NCI-H146 (cell line): ENCODE data around the gene SHMT2.

ENCODE experiments used
- DNase-seq: peaks from one replicate; lab custom pipeline; 2025; lab: John Stamatoyannopoulos, UW

SHMT2 gene

DNA sequence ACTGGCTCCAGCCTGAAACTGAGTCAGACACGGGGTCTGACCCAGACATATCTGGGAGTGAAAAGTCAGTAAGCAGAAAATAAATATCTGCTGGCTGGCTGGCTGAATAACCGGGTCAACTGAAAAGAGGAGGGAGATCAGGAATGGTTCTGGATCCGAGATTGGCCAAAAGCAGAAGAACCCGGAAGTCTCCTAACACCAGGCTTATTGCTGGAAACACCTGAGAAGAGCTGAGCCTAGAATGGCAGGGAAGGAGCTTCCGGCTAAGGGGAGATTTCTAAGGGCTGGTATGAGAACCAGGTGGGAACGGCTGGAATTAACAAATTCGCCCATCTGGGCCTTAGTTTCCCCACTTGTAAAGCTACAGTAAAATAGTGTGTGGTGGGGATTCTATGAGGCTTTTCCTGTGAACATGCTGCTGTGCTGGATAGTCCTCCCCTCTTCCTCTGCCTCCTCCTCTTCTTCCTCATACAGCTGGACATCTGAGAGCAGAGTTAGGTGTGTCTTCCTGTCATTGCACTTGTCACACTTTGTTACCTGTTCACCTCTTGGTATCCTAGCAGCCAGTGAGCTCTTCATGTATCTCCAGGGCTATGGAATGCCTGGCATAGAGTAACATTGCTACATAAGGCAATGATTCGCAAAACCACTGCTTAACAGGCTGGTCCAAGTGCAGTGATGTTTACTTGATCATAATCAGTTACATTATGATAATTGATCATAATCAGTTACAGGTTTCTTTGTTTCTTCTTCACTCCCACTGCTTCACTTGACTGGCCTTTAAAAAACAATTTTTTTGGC lies 2.0 kb upstream of the SHMT2 start:
- peak; percentile 60 for DNase-seq

DNA sequence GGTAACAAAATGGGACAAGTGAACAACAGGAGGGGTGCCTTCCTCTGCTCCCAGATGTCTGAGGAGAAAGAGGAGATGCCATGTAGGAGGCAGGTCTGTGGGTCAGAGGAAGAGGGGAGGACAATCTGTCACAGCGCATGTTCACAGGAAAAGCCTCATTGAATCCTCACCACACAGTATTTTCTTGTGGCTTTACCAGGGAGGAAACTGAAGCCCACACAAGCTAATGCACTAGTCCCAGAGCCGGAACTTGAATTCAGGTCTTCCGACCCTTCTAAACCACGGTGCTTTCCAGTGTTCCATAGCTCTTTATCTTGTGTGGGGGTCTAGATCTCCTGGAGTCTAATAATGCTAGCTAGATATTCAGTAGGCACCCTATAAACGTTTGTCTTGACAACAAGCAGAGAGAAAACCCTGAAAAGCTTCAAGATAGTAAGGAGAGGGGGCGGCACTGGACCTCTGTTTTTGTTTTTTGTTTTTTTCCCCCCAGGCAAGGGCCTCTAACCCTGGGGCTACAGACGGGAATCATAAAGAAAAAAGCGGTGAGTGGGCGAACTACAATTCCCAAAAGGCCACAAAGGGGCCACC lies 371 bp upstream of the SHMT2 start:
- no peak for DNase-seq

DNA sequence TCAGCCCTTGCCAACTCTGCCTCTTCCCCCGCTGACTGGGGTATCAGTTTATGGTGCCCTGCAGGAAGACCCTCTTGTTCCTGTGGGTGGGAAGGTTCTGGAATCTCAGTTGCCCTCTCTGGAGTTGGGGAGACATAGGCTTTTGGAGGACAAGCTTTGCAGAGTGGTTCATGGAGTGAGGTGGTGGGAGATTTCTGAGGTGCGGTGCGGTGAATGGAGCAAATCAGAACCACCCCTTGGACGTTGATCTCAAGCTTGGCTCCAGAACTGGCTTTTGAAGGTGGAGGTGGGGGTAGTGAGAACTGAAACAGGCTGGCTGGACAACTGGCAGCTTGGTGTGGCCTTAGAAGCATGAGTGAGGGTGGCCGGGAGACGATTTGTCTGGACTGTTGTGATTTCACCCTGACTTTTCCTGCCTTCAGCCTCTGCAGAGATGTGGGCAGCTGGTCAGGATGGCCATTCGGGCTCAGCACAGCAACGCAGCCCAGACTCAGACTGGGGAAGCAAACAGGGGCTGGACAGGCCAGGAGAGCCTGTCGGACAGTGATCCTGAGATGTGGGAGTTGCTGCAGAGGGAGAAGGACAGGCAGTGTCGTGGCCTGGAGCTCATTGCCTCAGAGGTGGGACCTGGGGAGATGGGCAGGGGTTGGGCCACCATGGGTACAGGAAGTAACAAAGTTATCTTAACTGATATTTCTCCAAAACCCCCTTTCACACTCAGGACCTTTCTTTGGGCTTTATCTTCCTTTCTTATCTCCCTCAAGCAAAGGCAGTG lies 1.1 kb downstream of the SHMT2 start:
- no peak for DNase-seq

DNA sequence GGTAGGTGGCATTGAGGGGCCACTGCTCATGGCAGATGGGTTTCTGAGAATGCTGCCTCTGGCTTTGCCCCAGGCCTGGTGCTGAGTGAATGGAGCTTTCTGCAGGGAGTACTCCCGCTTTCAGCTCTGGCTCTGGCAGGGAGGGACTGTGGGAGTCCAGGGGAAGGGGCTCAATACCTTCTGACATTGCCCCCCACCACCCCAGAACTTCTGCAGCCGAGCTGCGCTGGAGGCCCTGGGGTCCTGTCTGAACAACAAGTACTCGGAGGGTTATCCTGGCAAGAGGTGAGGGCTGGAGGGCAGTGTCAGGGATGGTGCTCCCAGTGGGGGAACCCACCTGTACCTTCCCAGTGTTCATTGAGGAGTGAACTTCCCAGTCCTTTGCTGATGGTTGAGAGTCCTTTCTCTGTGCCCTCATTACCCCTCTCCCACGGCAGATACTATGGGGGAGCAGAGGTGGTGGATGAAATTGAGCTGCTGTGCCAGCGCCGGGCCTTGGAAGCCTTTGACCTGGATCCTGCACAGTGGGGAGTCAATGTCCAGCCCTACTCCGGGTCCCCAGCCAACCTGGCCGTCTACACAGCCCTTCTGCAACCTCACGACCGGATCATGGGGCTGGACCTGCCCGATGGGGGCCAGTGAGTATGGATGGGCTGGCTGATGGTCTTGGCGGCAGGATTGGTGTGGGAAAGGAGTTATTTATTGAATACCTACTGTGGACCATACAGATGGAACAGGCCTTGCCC lies 1.9 kb downstream of the SHMT2 start:
- DNase-seq: no peak

DNA sequence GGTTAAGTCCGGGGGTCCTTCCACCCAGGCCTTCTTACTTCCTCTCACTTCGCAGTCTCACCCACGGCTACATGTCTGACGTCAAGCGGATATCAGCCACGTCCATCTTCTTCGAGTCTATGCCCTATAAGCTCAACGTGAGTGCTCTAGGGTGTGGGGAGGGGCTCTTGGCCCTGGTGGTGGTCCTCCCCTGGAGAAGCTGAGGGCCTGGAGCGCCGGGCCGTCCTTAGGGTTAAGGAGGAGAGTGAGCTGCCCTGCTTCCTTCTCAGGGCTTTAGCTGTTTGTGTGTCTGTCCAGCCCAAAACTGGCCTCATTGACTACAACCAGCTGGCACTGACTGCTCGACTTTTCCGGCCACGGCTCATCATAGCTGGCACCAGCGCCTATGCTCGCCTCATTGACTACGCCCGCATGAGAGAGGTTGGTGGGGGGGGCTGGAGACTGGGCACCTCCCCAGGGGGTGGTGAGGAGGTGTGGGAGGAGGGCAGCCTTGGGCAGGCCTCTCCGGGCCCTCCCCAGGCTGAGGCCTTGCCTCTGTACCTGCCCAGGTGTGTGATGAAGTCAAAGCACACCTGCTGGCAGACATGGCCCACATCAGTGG lies 2.7 kb downstream of the SHMT2 start:
- DNase-seq: no peak

DNA sequence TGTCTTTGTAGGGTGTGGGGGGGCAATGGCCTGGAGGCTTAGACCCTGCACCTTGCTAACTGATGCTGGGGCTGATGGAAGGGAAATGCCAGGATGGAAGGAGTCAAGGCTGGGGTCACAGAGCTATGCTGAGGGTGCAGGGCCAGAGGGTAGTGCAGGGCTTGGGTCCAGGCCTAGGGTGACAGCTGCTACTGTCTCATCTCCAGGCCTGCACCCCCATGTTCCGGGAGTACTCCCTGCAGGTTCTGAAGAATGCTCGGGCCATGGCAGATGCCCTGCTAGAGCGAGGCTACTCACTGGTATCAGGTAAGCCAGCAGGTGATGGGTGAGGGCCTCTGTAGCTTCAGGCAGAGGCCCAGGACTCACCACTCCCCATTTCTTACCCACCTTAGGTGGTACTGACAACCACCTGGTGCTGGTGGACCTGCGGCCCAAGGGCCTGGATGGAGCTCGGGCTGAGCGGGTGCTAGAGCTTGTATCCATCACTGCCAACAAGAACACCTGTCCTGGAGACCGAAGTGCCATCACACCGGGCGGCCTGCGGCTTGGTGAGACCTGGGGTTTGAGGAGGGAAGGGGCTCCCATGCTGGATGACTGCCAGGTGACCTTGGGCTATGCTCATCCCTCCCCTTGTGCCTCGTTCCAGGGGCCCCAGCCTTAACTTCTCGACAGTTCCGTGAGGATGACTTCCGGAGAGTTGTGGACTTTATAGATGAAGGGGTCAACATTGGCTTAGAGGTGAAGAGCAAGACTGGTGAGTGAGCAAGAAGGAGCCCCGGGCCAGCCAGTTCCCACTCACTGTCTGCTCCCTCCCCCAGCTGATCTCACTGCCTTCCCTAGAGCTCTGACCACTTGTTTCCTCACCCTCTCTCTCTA lies 4.1 kb downstream of the SHMT2 start:
- DNase-seq: no peak

DNA sequence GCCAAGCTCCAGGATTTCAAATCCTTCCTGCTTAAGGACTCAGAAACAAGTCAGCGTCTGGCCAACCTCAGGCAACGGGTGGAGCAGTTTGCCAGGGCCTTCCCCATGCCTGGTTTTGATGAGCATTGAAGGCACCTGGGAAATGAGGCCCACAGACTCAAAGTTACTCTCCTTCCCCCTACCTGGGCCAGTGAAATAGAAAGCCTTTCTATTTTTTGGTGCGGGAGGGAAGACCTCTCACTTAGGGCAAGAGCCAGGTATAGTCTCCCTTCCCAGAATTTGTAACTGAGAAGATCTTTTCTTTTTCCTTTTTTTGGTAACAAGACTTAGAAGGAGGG lies 4.7 kb downstream of the SHMT2 start:
- no peak for DNase-seq

DNA sequence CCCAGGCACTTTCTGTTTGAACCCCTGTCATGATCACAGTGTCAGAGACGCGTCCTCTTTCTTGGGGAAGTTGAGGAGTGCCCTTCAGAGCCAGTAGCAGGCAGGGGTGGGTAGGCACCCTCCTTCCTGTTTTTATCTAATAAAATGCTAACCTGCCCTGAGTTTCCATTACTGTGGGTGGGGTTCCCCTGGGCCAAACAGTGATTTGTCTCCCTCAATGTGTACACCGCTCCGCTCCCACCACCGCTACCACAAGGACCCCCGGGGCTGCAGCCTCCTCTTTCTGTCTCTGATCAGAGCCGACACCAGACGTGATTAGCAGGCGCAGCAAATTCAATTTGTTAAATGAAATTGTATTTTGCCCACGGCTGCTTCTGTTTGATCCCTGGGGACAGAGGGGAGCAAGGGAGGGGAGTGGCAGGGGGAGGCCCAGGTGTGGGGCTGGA lies 5.1 kb downstream of the SHMT2 start:
- no peak for DNase-seq

DNA sequence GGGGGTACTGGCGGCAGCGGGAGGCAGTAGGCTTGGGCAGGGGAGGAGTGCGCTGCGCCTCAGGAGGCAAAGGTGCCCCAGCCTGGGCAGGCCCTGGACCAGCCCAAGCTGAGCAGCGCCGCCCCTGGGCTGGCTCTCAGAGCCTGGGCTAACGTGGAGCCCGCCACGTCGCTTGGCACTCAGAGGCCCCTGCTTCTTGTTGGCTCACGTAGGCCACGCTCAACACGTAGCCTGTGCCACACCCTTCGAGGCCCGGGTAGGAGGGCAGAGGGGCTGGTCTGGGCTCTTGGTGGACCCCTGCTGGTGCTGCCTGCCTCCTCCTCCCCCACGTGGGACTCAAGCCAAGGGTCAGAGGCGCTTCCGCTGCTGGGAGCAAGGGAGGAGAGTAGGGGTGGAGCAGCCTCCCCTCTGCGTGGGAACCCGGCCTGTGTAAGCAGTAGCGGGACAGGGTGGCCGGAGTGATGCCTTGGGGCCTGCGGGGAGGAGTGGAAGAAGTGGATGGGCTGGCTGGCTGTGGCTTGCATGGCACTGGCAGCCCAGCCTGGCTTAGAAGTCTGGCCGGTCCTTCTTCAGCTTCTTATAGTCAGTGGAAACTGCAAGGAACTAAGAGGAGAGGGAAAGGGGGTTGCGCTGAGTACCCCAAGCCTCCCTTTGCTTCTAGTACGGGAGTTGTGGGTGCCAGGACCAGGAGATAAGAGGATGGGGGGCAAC lies 5.7 kb downstream of the SHMT2 start:
- no peak for DNase-seq

DNA sequence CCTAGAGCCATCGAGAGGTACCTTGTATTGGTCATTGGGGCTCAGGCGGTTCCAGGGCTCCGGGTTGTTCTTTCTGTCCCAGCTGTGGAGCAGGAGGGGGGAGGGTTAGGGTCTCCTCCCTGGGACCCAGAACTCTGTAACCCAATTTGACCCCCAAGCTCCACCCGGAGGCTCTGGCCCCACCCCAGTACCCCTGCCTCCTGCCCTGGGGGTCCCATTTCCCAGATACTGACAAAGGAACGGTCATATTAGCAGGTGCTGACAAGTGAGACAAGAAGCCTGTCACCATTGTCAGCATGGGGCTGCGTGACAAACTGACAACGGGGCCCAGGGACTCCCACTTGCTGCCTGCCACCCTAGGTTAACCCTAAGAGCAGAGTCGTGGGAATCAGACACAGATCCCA lies 6.2 kb downstream of the SHMT2 start:
- no peak for DNase-seq

DNA sequence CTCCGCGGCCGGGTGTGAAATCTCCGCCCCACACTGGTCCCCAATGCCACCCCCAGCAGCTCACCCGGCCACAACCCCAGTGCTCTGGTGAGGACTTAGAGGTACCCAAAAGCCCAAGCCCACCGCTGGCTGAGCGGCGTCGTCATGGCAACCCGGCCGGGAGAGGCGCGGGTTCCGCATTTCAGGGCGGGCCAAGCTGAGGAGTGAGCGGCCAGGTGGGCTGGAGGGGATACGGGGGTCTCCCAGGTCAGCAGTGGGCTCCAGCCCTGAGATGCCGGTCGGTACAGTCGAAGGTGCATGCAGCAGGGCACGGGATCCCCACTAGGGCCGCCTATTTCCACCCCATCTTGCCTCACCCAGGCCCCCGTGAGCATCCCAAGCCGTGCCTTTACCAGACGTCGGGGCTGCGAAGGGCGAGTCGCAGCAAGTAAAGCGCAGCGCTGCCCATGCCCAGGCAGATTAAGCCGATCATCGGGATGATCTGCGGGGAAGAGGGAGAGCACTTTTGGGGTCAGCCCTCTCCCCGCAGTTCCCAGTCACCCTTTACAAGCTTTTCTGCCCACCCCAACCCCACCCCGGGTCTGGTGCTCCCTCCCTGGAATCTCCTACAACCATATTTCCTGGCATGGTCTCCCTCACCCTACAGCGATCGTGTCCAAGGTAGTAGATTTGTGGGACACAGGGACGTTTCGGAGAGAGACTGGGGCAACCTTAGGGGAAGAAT lies 6.9 kb downstream of the SHMT2 start:
- DNase-seq: no peak

DNA sequence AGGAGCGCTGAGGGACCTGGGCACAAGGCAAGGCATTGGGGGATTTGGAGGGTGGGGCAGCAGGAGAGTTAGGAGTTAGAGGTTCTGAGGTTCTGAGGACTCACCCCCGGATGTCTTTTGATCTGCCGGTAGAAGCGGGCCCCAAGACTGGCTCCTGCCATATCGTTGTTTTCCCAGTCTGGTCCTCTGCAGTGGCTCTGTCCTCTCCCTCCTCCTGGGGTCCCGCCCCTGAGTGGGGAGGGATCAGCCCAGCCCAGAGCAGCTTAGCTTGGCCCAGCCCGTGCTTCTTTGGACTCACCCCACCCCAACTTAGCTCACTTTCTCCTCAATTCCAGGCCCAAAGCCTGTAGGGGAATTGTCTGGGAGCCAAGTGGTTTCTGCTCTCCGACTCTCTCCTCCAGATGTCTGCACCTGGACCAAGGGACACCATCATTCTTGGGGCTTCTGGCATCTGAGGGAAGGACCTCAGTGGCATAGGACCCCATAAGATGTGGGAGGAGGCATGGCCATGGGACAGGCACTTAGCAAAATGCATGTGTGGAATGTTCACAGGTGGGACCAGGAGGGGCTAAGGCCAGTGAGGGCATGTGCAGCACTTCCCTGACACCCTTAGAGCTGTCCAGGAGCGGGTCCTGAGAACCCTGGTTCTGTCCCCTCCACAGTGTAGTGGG lies 7.5 kb downstream of the SHMT2 start:
- no peak for DNase-seq

DNA sequence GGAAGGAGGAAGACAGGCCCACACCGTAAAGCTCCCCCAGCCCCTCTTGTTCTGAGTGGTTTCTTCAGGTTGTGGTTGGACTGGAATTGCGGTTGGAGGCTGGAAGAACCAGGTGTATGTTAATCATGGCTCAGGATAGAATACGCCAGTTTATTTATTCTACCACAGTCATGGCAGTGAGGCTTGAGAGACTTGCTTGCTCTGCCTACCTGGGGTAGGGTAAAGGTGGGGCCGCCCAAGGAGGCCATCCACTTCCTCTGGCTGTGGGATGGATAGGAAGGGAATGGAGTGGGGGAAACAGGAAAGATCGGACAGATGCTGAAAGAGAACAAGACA lies 8.1 kb downstream of the SHMT2 start:
- peak; percentile 34 for DNase-seq

DNA sequence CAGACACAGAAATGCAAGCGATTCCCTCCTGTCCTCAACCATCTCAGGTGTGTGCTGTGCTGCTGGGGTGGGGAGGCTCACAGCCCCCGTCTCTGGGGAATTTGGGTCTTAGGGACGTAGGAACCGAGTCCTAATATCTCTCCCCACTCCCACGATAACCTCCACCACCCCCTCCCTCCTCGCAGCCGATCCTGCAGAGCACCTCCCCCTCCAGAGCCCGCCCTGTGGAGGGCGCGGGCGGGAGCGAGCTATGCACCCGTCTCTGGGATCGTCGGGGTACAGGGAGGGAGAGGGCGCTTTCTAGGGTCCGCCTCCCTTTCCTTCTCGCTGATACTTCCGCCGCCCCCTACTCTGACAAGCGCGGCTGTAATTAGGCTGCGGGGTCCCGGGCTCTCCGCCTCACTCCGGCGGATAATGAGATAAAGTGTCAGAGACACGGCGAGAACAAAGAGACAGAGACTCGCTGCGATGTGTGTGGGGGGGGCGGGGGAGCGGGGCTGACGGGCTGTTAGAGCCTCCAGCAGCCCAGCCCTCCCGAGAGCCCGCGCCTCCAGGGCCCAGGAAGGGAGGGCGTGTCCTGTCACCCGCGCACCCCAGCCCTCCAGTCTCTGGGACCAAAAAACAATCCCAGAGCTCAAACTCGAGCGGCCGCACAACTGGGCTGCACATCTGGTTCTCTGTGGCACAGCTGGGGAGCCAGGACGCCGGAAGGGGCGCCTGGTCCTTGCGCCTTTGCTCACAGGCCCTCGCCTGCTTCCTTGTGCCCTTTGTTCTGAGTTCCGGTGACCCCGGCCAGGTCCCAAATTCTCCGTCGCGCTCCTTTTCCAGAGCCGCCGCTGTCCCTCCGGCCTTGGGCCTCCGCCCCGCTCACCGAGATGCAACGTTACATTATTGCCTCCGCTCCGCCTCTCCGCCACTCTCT lies 8.7 kb downstream of the SHMT2 start:
- DNase-seq: peak; percentile 57

DNA sequence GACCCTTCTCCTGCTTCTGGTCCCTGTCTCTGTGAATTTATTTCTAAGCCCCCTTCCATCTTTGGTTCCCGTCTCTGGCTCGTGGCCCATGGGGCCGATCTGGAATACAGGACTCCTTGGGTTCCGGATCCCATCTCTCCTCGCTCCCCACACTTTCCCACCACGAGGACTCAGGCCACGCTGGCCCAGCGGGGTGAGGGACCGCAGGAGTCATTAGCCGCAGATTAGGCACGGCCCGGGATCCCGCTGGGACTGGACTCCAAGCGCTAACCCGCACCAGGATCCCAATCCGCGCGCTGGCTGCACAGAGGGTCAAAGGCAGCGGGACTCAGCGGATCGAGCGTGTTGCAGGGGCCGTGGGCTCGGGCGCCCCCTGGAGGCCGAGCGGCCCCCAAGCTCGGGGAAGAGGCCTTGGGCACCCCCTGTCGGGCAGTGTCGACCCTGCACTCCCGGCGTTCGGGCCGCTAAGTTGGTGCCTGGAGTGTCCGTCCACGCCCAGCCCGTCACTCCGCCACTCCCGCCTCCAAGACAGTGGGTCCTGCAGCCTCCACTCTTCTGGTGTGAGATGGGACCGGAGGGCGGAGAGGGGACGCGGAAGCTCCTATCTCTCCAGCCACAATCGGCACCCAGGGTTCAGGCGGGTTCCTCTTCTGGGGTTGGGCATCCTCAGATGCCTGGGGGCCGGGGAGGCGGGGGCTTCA lies 9.5 kb downstream of the SHMT2 start:
- DNase-seq: peak; percentile 84

DNA sequence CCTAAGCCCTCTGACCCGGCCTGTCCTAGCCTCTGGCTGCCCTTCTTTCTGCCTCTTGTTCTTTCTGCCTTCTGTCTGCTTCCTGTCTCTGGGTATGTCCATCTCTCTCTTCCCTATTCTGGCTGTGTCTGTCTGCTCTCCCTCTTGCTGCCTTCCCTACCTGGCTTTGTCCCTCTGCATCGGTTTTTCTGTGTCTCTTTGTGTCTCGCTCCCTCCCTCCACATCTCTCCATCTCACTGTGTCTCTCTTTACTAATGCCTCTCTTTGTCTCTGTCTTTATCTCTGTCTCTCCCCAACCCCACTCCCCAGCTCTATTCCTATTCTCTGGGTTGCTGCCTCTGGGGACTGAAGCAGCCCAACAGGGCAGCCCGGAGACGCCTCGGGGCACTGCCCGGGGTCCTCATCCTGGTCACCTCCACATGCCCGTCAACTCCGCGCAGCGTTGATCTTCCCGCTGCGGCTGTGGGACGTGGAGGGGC lies 10.1 kb downstream of the SHMT2 start:
- peak; percentile 69 for DNase-seq
